ENCODE measurements around the gene SGSM1.

GRCh38 chr22:24942301-24942700 lies 136.3 kb downstream of the SGSM1 start:
- TF ChIP-seq, protein P1, sequence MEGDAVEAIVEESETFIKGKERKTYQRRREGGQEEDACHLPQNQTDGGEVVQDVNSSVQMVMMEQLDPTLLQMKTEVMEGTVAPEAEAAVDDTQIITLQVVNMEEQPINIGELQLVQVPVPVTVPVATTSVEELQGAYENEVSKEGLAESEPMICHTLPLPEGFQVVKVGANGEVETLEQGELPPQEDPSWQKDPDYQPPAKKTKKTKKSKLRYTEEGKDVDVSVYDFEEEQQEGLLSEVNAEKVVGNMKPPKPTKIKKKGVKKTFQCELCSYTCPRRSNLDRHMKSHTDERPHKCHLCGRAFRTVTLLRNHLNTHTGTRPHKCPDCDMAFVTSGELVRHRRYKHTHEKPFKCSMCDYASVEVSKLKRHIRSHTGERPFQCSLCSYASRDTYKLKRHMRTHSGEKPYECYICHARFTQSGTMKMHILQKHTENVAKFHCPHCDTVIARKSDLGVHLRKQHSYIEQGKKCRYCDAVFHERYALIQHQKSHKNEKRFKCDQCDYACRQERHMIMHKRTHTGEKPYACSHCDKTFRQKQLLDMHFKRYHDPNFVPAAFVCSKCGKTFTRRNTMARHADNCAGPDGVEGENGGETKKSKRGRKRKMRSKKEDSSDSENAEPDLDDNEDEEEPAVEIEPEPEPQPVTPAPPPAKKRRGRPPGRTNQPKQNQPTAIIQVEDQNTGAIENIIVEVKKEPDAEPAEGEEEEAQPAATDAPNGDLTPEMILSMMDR (conservative IDR thresholded peaks at IDR 0.05 in 1 of 2, IDR thresholded peaks at IDR 0.05 in 1 of 2; ENCODE audit: low read depth in 1 of 2, low read length in 2 of 2): no peak
- TF ChIP-seq EZH2 (IDR thresholded peaks at IDR 0.05; ENCODE audit: low read length, missing control alignments): no peak

Measured in fibroblast of lung (primary cell).